ENCODE measurements around the gene TXNL4B. TPM values are rescaled to one million over a fixed set of nuclear protein-coding genes. Genes with fewer than 3 reads are reported as not detected.

Gene TXNL4B
- polyA plus RNA-seq, 4 donors: 18.8 to 22.8 (median 20.6) TPM

DNA sequence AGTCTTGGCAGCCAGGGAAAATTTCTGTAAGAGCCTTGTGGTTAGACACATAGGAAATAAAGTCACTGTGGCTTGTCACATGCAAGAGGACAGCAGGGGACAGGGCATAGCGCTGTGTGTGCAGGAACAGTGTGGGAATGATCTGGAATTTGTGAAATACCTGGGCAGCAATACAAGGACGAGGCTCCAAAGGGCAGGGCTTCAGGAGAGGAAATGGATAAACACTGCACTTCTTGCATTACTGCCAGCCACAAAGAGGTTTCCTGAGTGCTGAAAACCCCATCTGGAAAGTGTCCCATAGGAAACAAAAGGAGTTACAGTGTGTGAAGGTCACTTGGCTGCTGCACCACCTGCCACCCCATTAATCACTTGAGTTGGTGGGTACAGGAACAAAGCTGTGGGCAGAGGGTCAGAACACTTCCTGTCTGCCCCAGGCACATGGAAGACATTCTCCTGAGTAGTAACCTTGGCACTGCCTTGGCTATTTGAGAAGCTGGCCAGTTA, 51.2 kb downstream of the TXNL4B start:
- DNase-seq (ENCODE audit: low read depth in 4 of 4, low spot score in 2 of 4): peak in 2 of 4 donors; percentile 5 to 28

DNA sequence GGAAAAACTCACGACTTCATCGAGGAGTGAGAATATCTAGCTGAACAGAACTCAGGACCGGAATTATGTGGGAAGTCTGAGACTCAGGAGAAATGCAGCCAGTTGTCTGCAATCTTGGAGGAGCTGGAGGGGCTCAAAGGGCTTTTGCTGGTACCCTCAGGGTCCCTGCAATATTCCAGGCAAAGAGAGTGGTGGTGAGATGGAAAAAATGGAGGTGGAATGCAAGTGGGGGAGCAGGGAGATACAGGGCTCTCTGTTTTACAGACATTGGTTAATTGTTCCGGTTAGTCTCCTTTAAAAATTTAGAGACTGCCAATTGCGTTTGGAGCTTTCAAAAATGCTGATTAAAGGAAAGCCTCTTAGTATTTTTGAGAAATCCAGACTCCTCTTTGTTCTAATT, 57.3 kb downstream of the TXNL4B start:
- no peak for DNase-seq (ENCODE audit: low read depth in 4 of 4, low spot score in 2 of 4)

Other genes starting within 250 kb of the TXNL4B start
- gene ATXN1L, start 247.6 kb downstream of the TXNL4B start, polyA plus RNA-seq (ENCODE audit: insufficient read length in 4 of 4): 10 to 100 TPM; 32.8 to 38.2 (median 35.9) TPM
- gene ZNF821, start 209.4 kb downstream of the TXNL4B start, polyA plus RNA-seq (ENCODE audit: insufficient read length in 4 of 4): 10 to 100 TPM; 21.5 to 26.5 (median 22.5) TPM
- gene IST1, start 198.1 kb downstream of the TXNL4B start, polyA plus RNA-seq (ENCODE audit: insufficient read length in 4 of 4): 100 to 1,000 TPM; 233 to 358 (median 292) TPM
- under 1 TPM; 0.05 to 0.13 (median 0.08) TPM for gene PKD1L3, start 93.2 kb downstream of the TXNL4B start, polyA plus RNA-seq (ENCODE audit: insufficient read length in 4 of 4)
- gene DHODH, start 84.9 kb downstream of the TXNL4B start, polyA plus RNA-seq (ENCODE audit: insufficient read length in 4 of 4): 10 to 100 TPM; 13.0 to 19.8 (median 16.6) TPM
- 1 to 10 TPM in 2 of 4 donors, under 1 TPM in 2; 0.25 to 2.2 (median 0.87) TPM for gene HP, start 39.1 kb downstream of the TXNL4B start, polyA plus RNA-seq (ENCODE audit: insufficient read length in 4 of 4)
- 1 to 10 TPM in 1 of 4 donors, under 1 TPM in 2, not detected in 1; 0.32 to 3.1 (median 0.52) TPM for gene HPR, start 30.4 kb downstream of the TXNL4B start, polyA plus RNA-seq (ENCODE audit: insufficient read length in 4 of 4)
- gene DHX38, start 227 bp upstream of the TXNL4B start, polyA plus RNA-seq (ENCODE audit: insufficient read length in 4 of 4): 10 to 100 TPM; 54.0 to 87.7 (median 72.0) TPM
- gene PMFBP1, start 78.5 kb upstream of the TXNL4B start, polyA plus RNA-seq (ENCODE audit: insufficient read length in 4 of 4): 1 to 10 TPM; 3.0 to 9.2 (median 5.9) TPM

Measured in left renal cortex interstitium (tissue), 4 donors.